ENCODE data around the gene LVRN.

DNA sequence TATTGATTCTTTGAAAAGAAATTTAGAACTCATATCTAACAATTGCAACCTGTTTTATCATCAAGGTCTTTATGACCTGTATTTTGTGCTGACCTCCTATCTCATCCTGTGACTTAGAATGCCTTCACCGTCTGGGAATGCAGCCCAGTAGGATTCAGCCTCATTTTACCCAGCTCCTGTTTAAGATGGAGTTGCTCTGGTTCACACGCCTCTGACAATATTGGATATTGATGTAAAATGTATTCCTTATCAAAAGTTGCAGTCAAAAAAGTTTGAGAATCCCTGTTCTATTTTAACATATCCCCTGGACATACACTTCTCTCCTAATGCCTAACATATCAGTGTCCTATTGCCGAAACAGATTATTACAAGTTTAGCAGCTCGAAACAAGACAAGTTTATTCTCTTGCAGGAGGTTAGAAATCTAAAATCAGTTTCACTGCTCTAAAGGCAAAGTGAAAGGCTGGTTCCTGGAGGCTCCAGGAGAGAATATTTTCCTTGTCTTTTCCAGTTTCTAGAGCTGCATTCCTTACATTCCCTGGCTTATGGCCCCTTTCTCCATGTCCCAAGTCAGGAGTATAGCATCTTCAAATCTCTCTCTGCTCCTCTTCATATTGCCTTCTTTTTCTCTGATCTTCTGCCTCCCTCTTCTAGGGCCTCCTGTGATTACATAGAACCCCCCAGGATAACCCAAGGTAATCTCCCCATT lies 31.5 kb upstream of the LVRN start:
- TF ChIP-seq, protein P1, sequence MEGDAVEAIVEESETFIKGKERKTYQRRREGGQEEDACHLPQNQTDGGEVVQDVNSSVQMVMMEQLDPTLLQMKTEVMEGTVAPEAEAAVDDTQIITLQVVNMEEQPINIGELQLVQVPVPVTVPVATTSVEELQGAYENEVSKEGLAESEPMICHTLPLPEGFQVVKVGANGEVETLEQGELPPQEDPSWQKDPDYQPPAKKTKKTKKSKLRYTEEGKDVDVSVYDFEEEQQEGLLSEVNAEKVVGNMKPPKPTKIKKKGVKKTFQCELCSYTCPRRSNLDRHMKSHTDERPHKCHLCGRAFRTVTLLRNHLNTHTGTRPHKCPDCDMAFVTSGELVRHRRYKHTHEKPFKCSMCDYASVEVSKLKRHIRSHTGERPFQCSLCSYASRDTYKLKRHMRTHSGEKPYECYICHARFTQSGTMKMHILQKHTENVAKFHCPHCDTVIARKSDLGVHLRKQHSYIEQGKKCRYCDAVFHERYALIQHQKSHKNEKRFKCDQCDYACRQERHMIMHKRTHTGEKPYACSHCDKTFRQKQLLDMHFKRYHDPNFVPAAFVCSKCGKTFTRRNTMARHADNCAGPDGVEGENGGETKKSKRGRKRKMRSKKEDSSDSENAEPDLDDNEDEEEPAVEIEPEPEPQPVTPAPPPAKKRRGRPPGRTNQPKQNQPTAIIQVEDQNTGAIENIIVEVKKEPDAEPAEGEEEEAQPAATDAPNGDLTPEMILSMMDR (IDR thresholded peaks at IDR 0.05), result no peak
- TF ChIP-seq EP300 (IDR thresholded peaks at IDR 0.05) (no peak), POLR2A (IDR thresholded peaks at IDR 0.05) (no peak)

Data from tibial nerve (tissue), 4 donors.